ENCODE results near the gene FGFR2. TPM values are rescaled to one million over a fixed set of nuclear protein-coding genes. Genes with fewer than 3 reads are reported as not detected.

Gene FGFR2
- polyA plus RNA-seq, 1 donor from 2014 or later = 14.8 TPM

- Histone ChIP-seq H4K20me1 (ENCODE audit: insufficient read depth) (no peaks in the 10 kb centered on the region), H2AFZ (ENCODE audit: low read depth, low read length) (no peak overlapping the region), H3K9me3 (ENCODE audit: low read length) (no peaks in the 10 kb centered on the region), H3K4me3 (ENCODE audit: low read length) (no peak overlapping the region), H3K9me2 (ENCODE audit: insufficient read depth, low read length) (no peaks in the 10 kb centered on the region), H3K9ac (ENCODE audit: low read length) (no peak overlapping the region), H3F3A (ENCODE audit: insufficient read depth, low read length, poor library complexity, severe bottlenecking) (no peaks in the 10 kb centered on the region), H3K36me3 (ENCODE audit: insufficient read depth, low read length) (no peaks in the 10 kb centered on the region), H3K4me2 (ENCODE audit: low read length) (no peak overlapping the region), H3K79me2 (replicated peaks; ENCODE audit: insufficient read depth, low read length) (no peaks in the 10 kb centered on the region), H3K27me3 (ENCODE audit: insufficient read depth, low read depth, low read length) (peaks cover 3% of the 10 kb centered on the region), H3K27ac (ENCODE audit: low read length) (no peak overlapping the region)
- TF ChIP-seq CTCF (IDR thresholded peaks at IDR 0.05; ENCODE audit: poor library complexity, severe bottlenecking) (no peak), RAD21 (conservative IDR thresholded peaks at IDR 0.05) (no peak), EZH2 (IDR thresholded peaks at IDR 0.05; ENCODE audit: borderline replicate concordance, insufficient read depth, low read length, poor library complexity, severe bottlenecking) (no peak), MXI1 (conservative IDR thresholded peaks at IDR 0.05; ENCODE audit: poor library complexity, severe bottlenecking) (no peak), TAF1 (IDR thresholded peaks at IDR 0.05; ENCODE audit: low read depth) (no peak), POLR2AphosphoS5 (IDR thresholded peaks at IDR 0.05) (no peak), EP300 (conservative IDR thresholded peaks at IDR 0.05; ENCODE audit: poor library complexity, severe bottlenecking) (no peak), SMC3 (conservative IDR thresholded peaks at IDR 0.05; ENCODE audit: poor library complexity) (no peak), REST (IDR thresholded peaks at IDR 0.05; ENCODE audit: borderline replicate concordance) (no peak)
Observed at GRCh38 chr10:121435099-121435875, 163.0 kb downstream of the FGFR2 start.

GRCh38 chr10:121433965-121434364 lies 164.3 kb downstream of the FGFR2 start:
- Histone ChIP-seq H3F3A (ENCODE audit: insufficient read depth, low read length, poor library complexity, severe bottlenecking) (no peaks in the 10 kb centered on the region), H4K20me1 (ENCODE audit: insufficient read depth) (no peaks in the 10 kb centered on the region), H3K27me3 (ENCODE audit: insufficient read depth, low read depth, low read length) (peaks cover 3% of the 10 kb centered on the region), H3K4me2 (ENCODE audit: low read length) (no peak overlapping the region), H3K9me3 (ENCODE audit: low read length) (no peaks in the 10 kb centered on the region), H3K9me2 (ENCODE audit: insufficient read depth, low read length) (no peaks in the 10 kb centered on the region), H3K36me3 (ENCODE audit: insufficient read depth, low read length) (no peaks in the 10 kb centered on the region), H2AFZ (ENCODE audit: low read depth, low read length) (no peak overlapping the region), H3K27ac (ENCODE audit: low read length) (no peak overlapping the region), H3K9ac (ENCODE audit: low read length) (no peak overlapping the region), H3K4me3 (ENCODE audit: low read length) (no peak overlapping the region), H3K79me2 (replicated peaks; ENCODE audit: insufficient read depth, low read length) (no peaks in the 10 kb centered on the region)
- TF ChIP-seq POLR2AphosphoS5 (IDR thresholded peaks at IDR 0.05) (no peak), MXI1 (conservative IDR thresholded peaks at IDR 0.05; ENCODE audit: poor library complexity, severe bottlenecking) (no peak), TAF1 (IDR thresholded peaks at IDR 0.05; ENCODE audit: low read depth) (no peak), EZH2 (IDR thresholded peaks at IDR 0.05; ENCODE audit: borderline replicate concordance, insufficient read depth, low read length, poor library complexity, severe bottlenecking) (no peak), SMC3 (conservative IDR thresholded peaks at IDR 0.05; ENCODE audit: poor library complexity) (no peak), REST (IDR thresholded peaks at IDR 0.05; ENCODE audit: borderline replicate concordance) (no peak)
